ENCODE data around the gene GRIN1.

DNA sequence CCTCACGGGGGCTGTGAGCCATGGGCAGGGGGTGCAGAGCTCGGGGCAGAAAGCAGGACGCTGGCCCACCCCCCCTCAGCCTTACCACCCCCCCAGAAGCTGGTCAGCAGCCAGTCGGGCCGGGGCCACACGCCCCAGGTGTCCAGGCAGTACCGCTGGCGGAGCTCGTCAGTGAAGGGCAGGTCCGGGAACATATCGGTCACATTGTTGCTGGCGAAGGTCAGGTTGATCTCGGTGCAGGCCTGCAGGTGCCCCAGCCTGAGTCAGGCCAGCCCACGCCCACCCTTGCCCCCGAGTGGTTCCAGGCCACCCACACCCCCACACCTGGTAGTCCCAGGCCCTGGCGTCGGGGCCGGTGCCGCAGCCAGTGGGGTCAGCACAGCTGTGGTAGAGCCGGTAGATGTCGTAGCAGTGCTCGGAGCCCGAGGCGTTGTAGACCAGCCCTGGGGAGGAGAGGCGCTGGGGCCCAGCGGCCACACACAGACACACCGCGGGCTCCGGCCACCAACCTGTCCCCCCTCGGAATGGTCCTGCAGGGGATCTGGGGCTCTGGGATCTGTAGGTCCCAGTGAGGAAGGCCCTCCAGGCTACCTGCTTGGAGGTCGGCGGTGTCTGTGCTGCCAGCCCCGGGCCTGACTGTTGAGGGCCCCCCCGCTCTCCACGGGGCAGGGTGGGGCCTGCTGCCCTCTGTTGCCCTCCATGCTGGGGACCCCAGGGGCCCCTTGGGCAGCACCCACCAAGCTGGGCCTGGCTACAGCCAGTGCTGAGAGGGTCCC lies 27.0 kb upstream of the GRIN1 start:
- TF ChIP-seq GATA2 (IDR thresholded peaks at IDR 0.05; ENCODE audit: low read depth, low read length) (no peak), GATA3 (IDR thresholded peaks at IDR 0.05; ENCODE audit: low read depth, low read length) (no peak)

Data from SH-SY5Y (cell line).